Gastroesophageal sphincter (tissue), 3 donors: ENCODE results near the gene EIF4B.

Experiments used
- EP300 ChIP-seq: sonication (generic); formaldehyde crosslinking; IDR thresholded peaks from one replicate; pipeline ENCODE4 v1.6.1; 2017; ENCODE audit warnings: antibody characterized with exemption, mild to moderate bottlenecking
- POLR2AphosphoS5 ChIP-seq: sonication (generic); formaldehyde crosslinking; IDR thresholded peaks from one replicate; pipeline ENCODE4 v1.6.1; 2017; ENCODE audit warnings: antibody characterized with exemption
- TF ChIP-seq, protein P1 (sequence below), 4 experiments: fragments of 200-600 bp in 2 of 4; fragments of 450-650 bp in 2 of 4; sonication (generic) in 1 of 4; IDR thresholded peaks; one replicate each; pipeline ENCODE4 v1.5.1; 2017 to 2019; ENCODE audit warnings: antibody characterized with exemption in 4 of 4, mild to moderate bottlenecking in 2 of 4, moderate library complexity in 2 of 4

DNA sequence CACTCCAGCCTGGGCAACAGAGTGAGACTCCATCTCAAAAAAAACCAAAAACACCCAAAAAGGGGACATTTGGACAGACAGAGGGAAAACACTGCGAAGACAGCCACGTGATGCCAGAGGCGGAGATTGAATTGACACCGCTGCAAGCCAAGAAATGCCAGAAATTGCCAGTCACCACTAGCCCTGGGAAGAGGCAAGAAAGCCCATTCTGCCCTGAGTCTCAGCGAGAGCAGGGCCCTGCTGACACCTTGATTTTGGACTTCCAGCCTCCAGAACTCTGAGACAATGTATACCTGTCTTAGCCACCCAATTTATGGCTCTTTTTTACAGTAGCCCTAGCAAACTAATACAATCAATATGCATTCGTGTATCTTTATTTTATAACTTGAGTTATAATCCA lies 83.8 kb downstream of the EIF4B start:
- TF ChIP-seq, protein P1, sequence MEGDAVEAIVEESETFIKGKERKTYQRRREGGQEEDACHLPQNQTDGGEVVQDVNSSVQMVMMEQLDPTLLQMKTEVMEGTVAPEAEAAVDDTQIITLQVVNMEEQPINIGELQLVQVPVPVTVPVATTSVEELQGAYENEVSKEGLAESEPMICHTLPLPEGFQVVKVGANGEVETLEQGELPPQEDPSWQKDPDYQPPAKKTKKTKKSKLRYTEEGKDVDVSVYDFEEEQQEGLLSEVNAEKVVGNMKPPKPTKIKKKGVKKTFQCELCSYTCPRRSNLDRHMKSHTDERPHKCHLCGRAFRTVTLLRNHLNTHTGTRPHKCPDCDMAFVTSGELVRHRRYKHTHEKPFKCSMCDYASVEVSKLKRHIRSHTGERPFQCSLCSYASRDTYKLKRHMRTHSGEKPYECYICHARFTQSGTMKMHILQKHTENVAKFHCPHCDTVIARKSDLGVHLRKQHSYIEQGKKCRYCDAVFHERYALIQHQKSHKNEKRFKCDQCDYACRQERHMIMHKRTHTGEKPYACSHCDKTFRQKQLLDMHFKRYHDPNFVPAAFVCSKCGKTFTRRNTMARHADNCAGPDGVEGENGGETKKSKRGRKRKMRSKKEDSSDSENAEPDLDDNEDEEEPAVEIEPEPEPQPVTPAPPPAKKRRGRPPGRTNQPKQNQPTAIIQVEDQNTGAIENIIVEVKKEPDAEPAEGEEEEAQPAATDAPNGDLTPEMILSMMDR (IDR thresholded peaks at IDR 0.05), result no peak
- TF ChIP-seq POLR2AphosphoS5, result no peak
- TF ChIP-seq EP300, result no peak
